Activated T-helper 17 cell treated with anti-CD3 and anti-CD28 coated beads, Interleukin-2, amount 50 U/mL, for 72 hours (primary cell): ENCODE results near the gene TLE1. TPM values are rescaled to one million over a fixed set of nuclear protein-coding genes. Genes with fewer than 3 reads are reported as not detected.
"Not testable (repeated sequence)": the region's sequence is repeated elsewhere in the genome, so short reads cannot be mapped to it uniquely, and the experiment has no call there.

Experiments
- ATAC-seq: fragments of 150-1000 bp; cut with Tn5 transposase; replicated peaks from 2 replicates; pipeline ENCODE4 v1.10.0; 2021; ENCODE audit warnings: mild to moderate bottlenecking, moderate library complexity
- H3K27ac Mint-ChIP-seq: one replicate; pipeline ENCODE4 v1.8.0; 2022; ENCODE audit warnings: mixed read lengths
- H3K27me3 Mint-ChIP-seq: one replicate; pipeline ENCODE4 v1.8.0; 2022; ENCODE audit warnings: mixed read lengths
- H3K36me3 Mint-ChIP-seq: one replicate; pipeline ENCODE4 v1.8.0; 2022; ENCODE audit warnings: low read depth, mild to moderate bottlenecking, mixed read lengths
- H3K4me1 Mint-ChIP-seq: one replicate; pipeline ENCODE4 v1.8.0; 2022; ENCODE audit warnings: mixed read lengths
- H3K4me3 Mint-ChIP-seq: one replicate; pipeline ENCODE4 v1.8.0; 2022; ENCODE audit warnings: mild to moderate bottlenecking, mixed read lengths
- H3K9me3 Mint-ChIP-seq: one replicate; pipeline ENCODE4 v1.8.0; 2022; ENCODE audit warnings: mixed read lengths
- total RNA-seq, 2 donors: library from RNA; stranded (reverse); gene quantifications; one replicate each; pipeline ENCODE4 v1.2.3, GENCODE V29; 2022

Gene TLE1
- under 1 TPM; 0.13 to 0.97 TPM for total RNA-seq

- Mint-ChIP-seq H3K36me3 (no peaks in the 10 kb centered on the region), H3K27ac (peak within 1 kb of the TSS; percentile 48), H3K27me3 (peaks cover 8% of the 10 kb centered on the region), H3K9me3 (no peaks in the 10 kb centered on the region), H3K4me3 (peak within 1 kb of the TSS; percentile 80), H3K4me1 (peaks cover 5% of the 10 kb centered on the region)
- ATAC-seq = peak; percentile 87
Observed at GRCh38 chr9:81689343-81690175, at the start of gene TLE1. TSS of gene TLE1 (minus strand) at chr9:81689547. CDS start at chr9:81688240, 1,307 bp downstream.

- ATAC-seq = no peak
- Mint-ChIP-seq H3K27ac (no peak overlapping the region), H3K27me3 (peaks cover 3% of the 10 kb centered on the region), H3K4me3 (no peak overlapping the region), H3K4me1 (no peaks in the 10 kb centered on the region), H3K9me3 (peaks cover 5% of the 10 kb centered on the region), H3K36me3 (no peaks in the 10 kb centered on the region)
Observed at GRCh38 chr9:81737871-81738507, 48.6 kb upstream of the TLE1 start.

GRCh38 chr9:81730498-81730897 is 41.2 kb upstream of the TLE1 start:
- H3K9me3 Mint-ChIP-seq, ATAC-seq, H3K4me3 Mint-ChIP-seq, H3K27ac Mint-ChIP-seq, H3K27me3 Mint-ChIP-seq, H3K4me1 Mint-ChIP-seq, H3K36me3 Mint-ChIP-seq: not testable (repeated sequence)

GRCh38 chr9:81729135-81729534 is 39.8 kb upstream of the TLE1 start:
- Mint-ChIP-seq H3K9me3 (no peaks in the 10 kb centered on the region), H3K27ac (no peak overlapping the region), H3K4me3 (no peak overlapping the region), H3K27me3 (no peaks in the 10 kb centered on the region), H3K36me3 (no peaks in the 10 kb centered on the region), H3K4me1 (no peaks in the 10 kb centered on the region)
- no peak for ATAC-seq

GRCh38 chr9:81724242-81724889 is 35.0 kb upstream of the TLE1 start:
- no peaks in the 10 kb centered on the region for H3K4me1 Mint-ChIP-seq
- H3K4me3 Mint-ChIP-seq = no peak overlapping the region
- H3K27me3 Mint-ChIP-seq = no peaks in the 10 kb centered on the region
- no peak overlapping the region for H3K27ac Mint-ChIP-seq
- H3K36me3 Mint-ChIP-seq = no peaks in the 10 kb centered on the region
- no peak for ATAC-seq
- no peaks in the 10 kb centered on the region for H3K9me3 Mint-ChIP-seq

- Mint-ChIP-seq H3K4me1 (no peaks in the 10 kb centered on the region), H3K27ac (no peak overlapping the region), H3K27me3 (no peaks in the 10 kb centered on the region), H3K36me3 (no peaks in the 10 kb centered on the region), H3K9me3 (no peaks in the 10 kb centered on the region), H3K4me3 (no peak overlapping the region)
- no peak for ATAC-seq
Observed at GRCh38 chr9:81722277-81722676, 32.9 kb upstream of the TLE1 start.

- ATAC-seq = no peak
- no peak overlapping the region for H3K4me3 Mint-ChIP-seq
- H3K27me3 Mint-ChIP-seq = no peaks in the 10 kb centered on the region
- no peak overlapping the region for H3K27ac Mint-ChIP-seq
- no peaks in the 10 kb centered on the region for H3K9me3 Mint-ChIP-seq
- H3K36me3 Mint-ChIP-seq = no peaks in the 10 kb centered on the region
- H3K4me1 Mint-ChIP-seq = no peaks in the 10 kb centered on the region
Observed at GRCh38 chr9:81720450-81721086, 31.2 kb upstream of the TLE1 start.

- H3K9me3 Mint-ChIP-seq = no peaks in the 10 kb centered on the region
- no peaks in the 10 kb centered on the region for H3K36me3 Mint-ChIP-seq
- no peaks in the 10 kb centered on the region for H3K4me1 Mint-ChIP-seq
- no peaks in the 10 kb centered on the region for H3K27me3 Mint-ChIP-seq
- H3K4me3 Mint-ChIP-seq = no peak overlapping the region
- H3K27ac Mint-ChIP-seq = no peak overlapping the region
- ATAC-seq = no peak
Observed at GRCh38 chr9:81719972-81720371, 30.6 kb upstream of the TLE1 start.

- no peaks in the 10 kb centered on the region for H3K9me3 Mint-ChIP-seq
- H3K4me3 Mint-ChIP-seq = no peak overlapping the region
- no peak overlapping the region for H3K27ac Mint-ChIP-seq
- no peaks in the 10 kb centered on the region for H3K27me3 Mint-ChIP-seq
- H3K36me3 Mint-ChIP-seq = no peaks in the 10 kb centered on the region
- no peaks in the 10 kb centered on the region for H3K4me1 Mint-ChIP-seq
- ATAC-seq = no peak
Observed at GRCh38 chr9:81718244-81718643, 28.9 kb upstream of the TLE1 start.

- no peak overlapping the region for H3K27ac Mint-ChIP-seq
- H3K9me3 Mint-ChIP-seq = no peaks in the 10 kb centered on the region
- no peaks in the 10 kb centered on the region for H3K27me3 Mint-ChIP-seq
- H3K36me3 Mint-ChIP-seq = no peaks in the 10 kb centered on the region
- H3K4me3 Mint-ChIP-seq = no peak overlapping the region
- H3K4me1 Mint-ChIP-seq = no peaks in the 10 kb centered on the region
- ATAC-seq = no peak
Observed at GRCh38 chr9:81717747-81718077, 28.4 kb upstream of the TLE1 start.

- Mint-ChIP-seq H3K27ac (no peak overlapping the region), H3K27me3 (no peaks in the 10 kb centered on the region), H3K4me3 (no peak overlapping the region), H3K9me3 (no peaks in the 10 kb centered on the region), H3K4me1 (no peaks in the 10 kb centered on the region), H3K36me3 (no peaks in the 10 kb centered on the region)
- ATAC-seq = no peak
Observed at GRCh38 chr9:81717061-81717746, 27.9 kb upstream of the TLE1 start.

- H3K36me3 Mint-ChIP-seq = no peaks in the 10 kb centered on the region
- H3K27ac Mint-ChIP-seq = no peak overlapping the region
- H3K9me3 Mint-ChIP-seq = no peaks in the 10 kb centered on the region
- ATAC-seq = no peak
- no peaks in the 10 kb centered on the region for H3K27me3 Mint-ChIP-seq
- H3K4me3 Mint-ChIP-seq = no peak overlapping the region
- H3K4me1 Mint-ChIP-seq = no peaks in the 10 kb centered on the region
Observed at GRCh38 chr9:81716409-81716808, 27.1 kb upstream of the TLE1 start.

- Mint-ChIP-seq H3K36me3 (no peaks in the 10 kb centered on the region), H3K27ac (no peak overlapping the region), H3K27me3 (no peaks in the 10 kb centered on the region), H3K9me3 (no peaks in the 10 kb centered on the region), H3K4me1 (no peaks in the 10 kb centered on the region), H3K4me3 (no peak overlapping the region)
- no peak for ATAC-seq
Observed at GRCh38 chr9:81705578-81705977, 16.2 kb upstream of the TLE1 start.

- H3K9me3 Mint-ChIP-seq = no peaks in the 10 kb centered on the region
- H3K4me3 Mint-ChIP-seq = no peak overlapping the region
- H3K27me3 Mint-ChIP-seq = peaks cover 8% of the 10 kb centered on the region
- H3K4me1 Mint-ChIP-seq = no peaks in the 10 kb centered on the region
- no peak for ATAC-seq
- H3K36me3 Mint-ChIP-seq = no peaks in the 10 kb centered on the region
- no peak overlapping the region for H3K27ac Mint-ChIP-seq
Observed at GRCh38 chr9:81694541-81694940, 5.2 kb upstream of the TLE1 start.
